HFF-Myc (cell line): ENCODE data around the gene SPIRE2.
A peak's percentile ranks its signal among the peaks of the same experiment; 100 is the strongest.

Experiments
- DNase-seq: peaks from one replicate; pipeline ENCODE4 v3.0.0-alpha.2; 2011; ENCODE audit warnings: low read depth; ENCODE audit errors: extremely low read depth
- H3K4me3 ChIP-seq: replicated peaks from 2 replicates; pipeline ENCODE4 v1.5.1; 2011; ENCODE audit warnings: low read depth, mild to moderate bottlenecking, control low read depth, low read length
- TF ChIP-seq, protein P1 (sequence below): IDR thresholded peaks from 2 replicates; pipeline ENCODE4 v1.5.1; 2012; ENCODE audit warnings: mild to moderate bottlenecking, low read depth, low read length, control low read depth; ENCODE audit errors: missing control alignments

SPIRE2 gene

DNA sequence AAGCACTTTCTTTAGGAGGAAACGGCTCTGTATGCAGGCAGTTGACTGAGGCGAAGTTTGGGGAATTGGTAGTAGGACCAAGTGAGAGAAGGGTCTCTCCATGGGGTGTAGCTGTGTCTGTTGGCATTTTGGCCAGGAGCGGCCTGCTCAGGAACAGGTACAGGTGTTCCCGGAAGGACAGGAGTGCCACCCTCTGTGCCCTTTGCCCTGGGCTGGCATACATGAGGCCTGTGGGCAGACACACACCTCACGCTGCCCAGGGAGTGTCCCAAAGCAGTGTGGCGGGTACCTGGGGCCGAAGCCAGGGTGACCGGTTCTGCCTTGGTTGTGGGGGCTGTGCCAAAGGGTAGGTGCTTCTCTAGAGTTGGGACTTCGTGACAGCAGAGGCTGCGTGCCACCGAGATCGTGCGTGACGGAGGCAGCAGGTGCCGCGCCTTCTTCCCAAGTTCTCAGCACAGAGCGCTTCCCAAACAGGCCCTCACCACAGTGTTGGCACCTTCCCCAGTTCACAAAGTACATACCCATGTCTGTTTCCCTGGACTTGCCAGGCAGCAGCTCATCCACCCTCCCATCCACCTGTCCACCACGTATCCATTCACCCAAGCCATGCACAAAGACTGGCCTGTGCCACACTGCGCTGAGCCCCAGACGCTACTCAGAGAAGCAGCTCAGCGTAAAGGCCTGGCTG, 25.2 kb downstream of the SPIRE2 start:
- H3K4me3 ChIP-seq: no peak overlapping the region
- DNase-seq: no peak
- TF ChIP-seq, protein P1, sequence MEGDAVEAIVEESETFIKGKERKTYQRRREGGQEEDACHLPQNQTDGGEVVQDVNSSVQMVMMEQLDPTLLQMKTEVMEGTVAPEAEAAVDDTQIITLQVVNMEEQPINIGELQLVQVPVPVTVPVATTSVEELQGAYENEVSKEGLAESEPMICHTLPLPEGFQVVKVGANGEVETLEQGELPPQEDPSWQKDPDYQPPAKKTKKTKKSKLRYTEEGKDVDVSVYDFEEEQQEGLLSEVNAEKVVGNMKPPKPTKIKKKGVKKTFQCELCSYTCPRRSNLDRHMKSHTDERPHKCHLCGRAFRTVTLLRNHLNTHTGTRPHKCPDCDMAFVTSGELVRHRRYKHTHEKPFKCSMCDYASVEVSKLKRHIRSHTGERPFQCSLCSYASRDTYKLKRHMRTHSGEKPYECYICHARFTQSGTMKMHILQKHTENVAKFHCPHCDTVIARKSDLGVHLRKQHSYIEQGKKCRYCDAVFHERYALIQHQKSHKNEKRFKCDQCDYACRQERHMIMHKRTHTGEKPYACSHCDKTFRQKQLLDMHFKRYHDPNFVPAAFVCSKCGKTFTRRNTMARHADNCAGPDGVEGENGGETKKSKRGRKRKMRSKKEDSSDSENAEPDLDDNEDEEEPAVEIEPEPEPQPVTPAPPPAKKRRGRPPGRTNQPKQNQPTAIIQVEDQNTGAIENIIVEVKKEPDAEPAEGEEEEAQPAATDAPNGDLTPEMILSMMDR: no peak

DNA sequence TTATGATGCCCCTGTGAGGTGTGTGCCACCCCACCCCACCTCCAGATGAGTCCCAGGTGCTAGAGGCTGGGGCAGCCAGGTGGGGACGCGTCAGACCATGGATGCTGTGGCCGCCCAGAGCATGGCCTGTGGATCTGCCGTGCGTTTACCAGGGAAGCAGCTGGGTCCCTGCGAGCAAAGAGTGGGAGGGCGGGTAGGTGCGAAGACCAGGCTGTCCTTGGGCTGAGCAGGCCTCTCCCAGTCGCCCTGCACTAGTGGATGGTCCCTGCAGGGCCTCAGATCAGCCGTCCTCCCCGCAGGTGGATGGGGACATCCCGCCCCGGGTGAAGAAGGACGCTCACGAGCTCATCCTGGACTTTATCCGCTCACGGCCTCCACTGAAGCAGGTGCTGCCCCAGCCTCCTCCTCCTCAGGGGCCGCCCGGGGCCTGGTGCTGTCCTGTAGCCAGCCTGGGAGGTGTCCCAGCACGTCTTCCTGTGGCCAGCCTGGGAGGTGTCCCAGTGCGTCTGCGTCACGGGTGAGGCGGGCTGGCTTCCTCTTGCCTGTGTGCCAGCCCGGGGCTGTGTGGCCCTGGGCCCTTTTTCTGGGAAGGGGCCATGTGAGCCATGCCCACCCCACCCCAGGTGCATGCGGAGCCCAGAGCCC, 27.1 kb downstream of the SPIRE2 start:
- H3K4me3 ChIP-seq: no peak overlapping the region
- TF ChIP-seq, protein P1: no peak
- DNase-seq: no peak

DNA sequence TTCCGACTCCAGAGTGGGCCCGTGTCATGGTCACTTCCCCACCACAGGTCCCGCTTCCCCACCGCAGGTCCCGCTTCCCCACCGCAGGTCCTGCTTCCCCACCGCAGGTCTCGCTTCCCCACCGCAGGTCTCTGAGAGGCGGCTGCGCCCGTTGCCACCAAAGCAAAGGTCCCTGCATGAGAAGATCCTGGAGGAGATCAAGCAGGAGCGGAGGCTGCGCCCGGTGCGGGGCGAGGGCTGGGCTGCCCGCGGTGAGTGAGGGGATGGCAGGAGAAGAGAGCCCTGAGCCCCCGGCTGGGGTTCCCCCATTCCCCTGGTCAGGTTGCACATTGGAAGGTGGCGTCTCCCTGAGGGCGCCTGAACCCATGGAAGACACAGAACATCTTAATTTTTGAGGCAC, 27.7 kb downstream of the SPIRE2 start:
- H3K4me3 ChIP-seq: no peak overlapping the region
- no peak for DNase-seq
- TF ChIP-seq, protein P1: no peak

DNA sequence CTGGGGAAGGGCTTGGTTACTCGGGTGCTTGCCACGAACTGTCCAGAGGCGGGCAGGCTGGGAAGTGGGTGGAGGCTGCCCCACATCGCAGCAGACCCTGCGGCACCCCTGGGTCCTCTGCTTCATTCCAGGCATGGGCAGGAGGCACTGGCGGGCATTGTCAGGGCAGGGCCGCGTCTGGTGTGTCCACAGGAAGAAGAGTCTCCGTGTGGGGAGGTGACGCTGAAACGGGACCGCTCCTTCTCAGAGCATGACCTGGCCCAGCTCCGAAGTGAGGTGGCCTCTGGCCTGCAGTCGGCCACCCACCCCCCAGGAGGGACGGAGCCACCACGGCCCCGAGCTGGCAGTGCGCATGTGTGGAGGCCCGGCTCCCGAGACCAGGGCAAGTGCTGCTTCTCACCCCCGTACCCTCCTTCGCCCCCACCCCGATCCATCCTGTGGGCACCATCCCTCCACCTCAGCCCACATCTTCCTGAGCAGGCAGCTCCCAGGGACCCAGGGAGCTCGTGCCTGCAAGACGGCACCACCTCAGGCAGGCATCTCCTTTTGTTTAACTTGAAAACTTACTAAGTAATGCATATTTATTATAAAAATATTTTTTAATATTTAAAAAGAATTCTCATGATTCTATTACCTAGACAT, 30.8 kb downstream of the SPIRE2 start:
- TF ChIP-seq, protein P1: no peak
- DNase-seq: no peak
- H3K4me3 ChIP-seq: no peak overlapping the region

DNA sequence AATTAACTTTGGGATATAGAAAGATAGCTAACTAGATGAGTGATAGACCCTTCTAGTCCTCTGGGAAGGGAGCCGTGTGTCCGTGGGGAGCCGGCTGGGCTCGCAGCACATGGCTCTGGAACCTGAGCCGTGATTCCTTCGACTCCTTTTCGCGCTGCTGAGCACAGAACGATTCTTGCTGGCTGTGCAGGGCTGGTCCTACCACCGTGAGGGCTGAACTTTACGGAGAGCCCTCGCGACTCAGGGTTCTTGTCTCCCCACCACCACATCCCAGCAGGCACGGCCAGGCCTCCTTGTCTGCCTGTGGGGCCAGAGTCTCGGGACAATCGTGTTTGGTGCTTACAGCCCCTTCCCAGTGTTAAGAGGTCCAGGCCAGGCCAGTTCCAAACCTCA, 31.3 kb downstream of the SPIRE2 start:
- no peak for DNase-seq
- no peak overlapping the region for H3K4me3 ChIP-seq

DNA sequence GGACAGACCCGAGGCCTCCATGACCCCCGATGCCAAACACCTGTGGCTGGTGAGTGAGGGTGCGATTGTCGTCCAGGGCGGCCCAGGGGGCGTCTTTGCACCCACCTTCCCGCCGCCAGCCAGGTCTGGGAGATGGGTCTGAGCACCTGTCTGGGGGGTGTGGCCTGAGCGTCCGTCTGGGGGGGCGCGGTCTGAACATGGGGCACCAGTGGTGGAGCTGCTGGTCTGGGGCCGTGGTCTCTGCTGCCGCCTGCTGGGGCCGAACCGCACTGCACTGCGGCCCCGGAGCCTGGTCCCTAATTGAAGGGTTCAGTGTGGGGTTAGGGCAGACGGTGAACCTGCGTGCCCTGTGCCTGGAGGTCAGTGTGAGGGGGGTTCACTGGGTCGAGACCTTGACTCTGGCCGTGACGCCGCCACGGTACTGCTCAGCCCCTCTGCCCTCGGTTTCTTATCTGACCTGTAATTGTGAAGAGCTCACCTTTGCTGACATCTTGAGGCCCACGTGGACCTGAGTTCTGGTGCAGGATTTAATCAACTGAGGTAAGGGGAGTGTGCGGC, 32.6 kb downstream of the SPIRE2 start:
- H3K4me3 ChIP-seq: no peak overlapping the region
- TF ChIP-seq, protein P1: peak; percentile 98
- DNase-seq: no peak

More for the DNA sequence above, 31.3 kb downstream of the SPIRE2 start:
- TF ChIP-seq, protein P1: no peak
